GM12872 (cell line): Measurements from ENCODE around the gene RGL1.

Experiments used
- TF ChIP-seq, protein P1 (sequence below): IDR thresholded peaks from 3 replicates; pipeline ENCODE4 v1.5.1; 2011; ENCODE audit warnings: low read depth, mild to moderate bottlenecking, low read length, moderate library complexity; ENCODE audit not compliant: insufficient read depth

RGL1 gene

DNA sequence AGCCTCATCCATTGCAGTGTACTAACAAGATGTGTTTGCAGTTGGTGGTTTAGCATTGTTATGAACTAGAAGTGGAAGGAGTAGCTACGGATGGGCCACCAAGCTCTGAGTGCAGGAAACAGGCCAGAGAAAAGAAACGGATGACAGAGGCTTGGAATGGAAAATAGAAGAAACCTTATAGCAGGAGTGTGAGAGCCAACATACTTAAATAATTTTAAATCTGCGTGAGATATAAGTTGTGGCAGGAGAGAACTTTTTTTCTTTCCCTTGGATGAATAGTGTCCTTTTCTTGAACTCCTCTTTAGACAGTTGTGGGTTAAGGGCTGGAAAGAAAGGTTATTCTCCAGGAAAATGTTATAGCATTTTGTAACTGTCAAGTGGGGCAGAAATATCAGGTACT lies 54.2 kb downstream of the RGL1 start:
- TF ChIP-seq, protein P1, sequence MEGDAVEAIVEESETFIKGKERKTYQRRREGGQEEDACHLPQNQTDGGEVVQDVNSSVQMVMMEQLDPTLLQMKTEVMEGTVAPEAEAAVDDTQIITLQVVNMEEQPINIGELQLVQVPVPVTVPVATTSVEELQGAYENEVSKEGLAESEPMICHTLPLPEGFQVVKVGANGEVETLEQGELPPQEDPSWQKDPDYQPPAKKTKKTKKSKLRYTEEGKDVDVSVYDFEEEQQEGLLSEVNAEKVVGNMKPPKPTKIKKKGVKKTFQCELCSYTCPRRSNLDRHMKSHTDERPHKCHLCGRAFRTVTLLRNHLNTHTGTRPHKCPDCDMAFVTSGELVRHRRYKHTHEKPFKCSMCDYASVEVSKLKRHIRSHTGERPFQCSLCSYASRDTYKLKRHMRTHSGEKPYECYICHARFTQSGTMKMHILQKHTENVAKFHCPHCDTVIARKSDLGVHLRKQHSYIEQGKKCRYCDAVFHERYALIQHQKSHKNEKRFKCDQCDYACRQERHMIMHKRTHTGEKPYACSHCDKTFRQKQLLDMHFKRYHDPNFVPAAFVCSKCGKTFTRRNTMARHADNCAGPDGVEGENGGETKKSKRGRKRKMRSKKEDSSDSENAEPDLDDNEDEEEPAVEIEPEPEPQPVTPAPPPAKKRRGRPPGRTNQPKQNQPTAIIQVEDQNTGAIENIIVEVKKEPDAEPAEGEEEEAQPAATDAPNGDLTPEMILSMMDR = no peak

DNA sequence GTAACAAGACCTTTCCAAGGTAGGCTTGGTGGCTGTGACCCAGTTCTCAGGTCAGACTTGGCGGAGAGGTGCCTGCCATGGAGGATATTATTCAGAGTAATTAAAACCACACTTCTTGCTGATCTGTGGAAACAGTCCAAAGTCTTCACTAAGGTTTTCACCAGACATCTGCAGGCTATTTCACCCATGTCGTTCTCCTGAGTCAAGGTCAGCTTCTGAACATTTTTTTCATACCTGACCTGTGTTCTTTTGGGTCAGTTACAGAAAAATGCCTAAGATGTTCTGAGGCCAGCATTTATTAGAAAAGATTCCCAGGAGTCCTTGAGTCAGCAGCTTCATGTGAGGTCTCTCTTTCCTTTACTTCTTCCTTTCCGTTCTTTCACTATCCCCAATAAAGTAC lies 54.9 kb downstream of the RGL1 start:
- TF ChIP-seq, protein P1 = no peak

DNA sequence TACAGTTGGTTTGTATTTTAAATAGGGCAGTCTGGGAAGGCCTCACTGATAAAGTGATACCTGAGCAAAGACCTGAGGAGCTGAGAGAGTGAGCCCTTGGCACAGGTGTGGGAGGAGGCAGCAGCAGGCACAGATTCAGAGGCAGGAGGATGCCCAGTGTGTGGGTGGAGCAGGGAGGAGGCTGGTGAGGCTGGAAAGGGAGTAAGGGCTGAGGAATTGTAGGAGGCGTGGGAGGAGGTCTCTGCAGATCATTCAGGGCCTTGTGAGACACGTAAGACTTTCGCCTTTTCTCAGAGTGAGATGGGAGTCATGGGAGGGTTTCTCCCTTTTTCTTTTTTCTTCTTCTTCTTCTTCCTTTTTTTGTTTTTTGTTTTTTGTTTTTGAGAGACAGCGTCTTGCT lies 58.0 kb downstream of the RGL1 start:
- TF ChIP-seq, protein P1 = no peak

DNA sequence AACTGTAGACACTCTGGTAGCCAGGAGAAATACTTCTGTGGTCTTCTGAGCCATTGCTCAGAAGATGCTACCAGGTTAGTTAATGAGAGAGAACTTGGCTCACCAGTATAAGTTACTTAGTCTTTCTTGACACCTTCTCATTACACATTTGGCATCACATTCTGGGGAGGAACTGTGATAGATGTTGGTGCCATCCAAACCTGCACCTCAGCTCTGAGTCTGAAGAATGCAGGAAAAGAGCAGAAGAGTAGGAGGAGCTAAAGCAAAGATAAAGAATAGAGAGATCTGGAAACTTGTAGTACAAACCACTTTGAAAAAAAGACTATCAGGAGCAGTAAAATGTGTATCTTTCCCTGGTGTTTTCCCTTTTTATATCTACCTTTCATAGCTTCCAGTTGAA lies 58.9 kb downstream of the RGL1 start:
- TF ChIP-seq, protein P1 = no peak

DNA sequence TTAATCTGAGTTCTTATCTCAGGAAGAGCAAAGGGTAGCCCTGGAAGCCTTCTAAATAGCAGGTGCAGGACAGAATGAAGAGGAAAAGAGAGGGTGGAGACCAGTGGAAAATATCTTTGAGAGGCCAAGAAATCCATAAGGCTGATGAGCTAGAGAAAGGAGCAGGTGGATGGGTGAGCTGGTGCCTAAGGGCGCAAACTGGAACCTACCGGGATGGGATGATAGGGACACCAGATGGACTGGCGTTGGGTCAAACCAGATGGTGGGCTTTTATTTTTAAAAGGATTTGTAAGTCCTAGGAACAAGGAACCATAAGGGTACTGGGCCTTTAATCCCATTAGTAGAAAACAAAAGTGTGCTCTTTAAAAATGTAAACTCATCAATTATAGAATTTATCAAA lies 59.7 kb downstream of the RGL1 start:
- TF ChIP-seq, protein P1 = no peak

DNA sequence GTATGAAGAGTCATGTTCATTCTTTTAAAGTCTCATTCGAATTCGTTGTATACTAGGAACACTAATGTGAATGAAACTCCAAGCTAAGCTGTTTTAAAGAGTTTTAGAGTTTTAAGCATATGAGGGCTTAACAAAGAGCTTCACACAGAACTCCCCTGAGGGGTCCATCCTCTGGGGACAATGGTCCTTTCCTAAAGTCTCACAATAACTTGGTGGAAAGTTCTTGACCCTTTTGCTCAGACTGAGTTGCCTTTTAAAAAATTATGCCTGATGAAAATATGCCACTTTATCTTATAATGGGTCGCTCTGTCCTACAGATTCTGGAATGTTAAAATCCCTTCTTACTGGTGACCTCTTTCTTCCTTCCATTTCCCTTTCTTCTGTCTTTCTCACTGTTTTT lies 64.3 kb downstream of the RGL1 start:
- TF ChIP-seq, protein P1 = no peak

DNA sequence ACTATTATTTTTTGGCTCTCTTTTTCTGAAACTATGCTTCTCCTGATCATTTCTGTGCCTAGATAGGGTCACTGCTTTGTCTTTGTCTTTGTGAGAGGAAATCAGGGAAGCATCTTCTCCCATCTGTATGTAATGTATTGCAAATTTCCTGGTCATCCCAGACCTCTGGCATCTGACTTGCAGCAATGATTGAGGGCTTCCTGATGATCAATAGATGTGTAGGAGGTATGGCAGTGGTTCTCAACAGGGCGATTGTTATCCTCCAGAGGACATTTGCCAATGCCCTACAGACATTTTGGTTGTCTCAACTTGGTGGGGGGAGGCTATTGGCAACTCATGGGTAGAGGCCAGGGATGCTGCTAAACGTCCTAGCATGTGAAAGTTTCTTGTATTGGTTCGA lies 64.7 kb downstream of the RGL1 start:
- TF ChIP-seq, protein P1 = no peak
